Activated CD4-positive, alpha-beta T cell treated with anti-CD3 and anti-CD28 coated beads for 36 hours (primary cell): ENCODE results near the gene POLD3. TPM values are rescaled to one million over a fixed set of nuclear protein-coding genes. Genes with fewer than 3 reads are reported as not detected.

Source experiments
- total RNA-seq, 2 experiments: library from RNA; stranded (reverse); gene quantifications; one replicate each; pipeline ENCODE4 v1.2.3, GENCODE V29; 2021

Gene POLD3
- total RNA-seq, 2 experiments from 2014 or later = 70.0 to 79.8 TPM

Other genes with a start within 250 kb of the POLD3 start
- gene PGM2L1, start 194.1 kb upstream of the POLD3 start, total RNA-seq = 10 to 100 TPM in 1 of 2 experiments, 1 to 10 TPM in 1; 8.8 to 11.0 TPM
- gene KCNE3, start 125.0 kb upstream of the POLD3 start, total RNA-seq = not detected
- 1 to 10 TPM; 4.2 to 5.0 TPM for gene LIPT2, start 98.9 kb upstream of the POLD3 start, total RNA-seq
- gene CHRDL2, start 138.8 kb downstream of the POLD3 start, total RNA-seq = not detected
- gene RNF169, start 156.3 kb downstream of the POLD3 start, total RNA-seq = 10 to 100 TPM; 15.3 to 16.0 TPM